ENCODE measurements around the gene RNF141. TPM values are rescaled to one million over a fixed set of nuclear protein-coding genes. Genes with fewer than 3 reads are reported as not detected.

RNF141 gene
- total and polyA plus RNA-seq, 7 donors = 5.0 to 42.2 (median 16.6) TPM

DNA sequence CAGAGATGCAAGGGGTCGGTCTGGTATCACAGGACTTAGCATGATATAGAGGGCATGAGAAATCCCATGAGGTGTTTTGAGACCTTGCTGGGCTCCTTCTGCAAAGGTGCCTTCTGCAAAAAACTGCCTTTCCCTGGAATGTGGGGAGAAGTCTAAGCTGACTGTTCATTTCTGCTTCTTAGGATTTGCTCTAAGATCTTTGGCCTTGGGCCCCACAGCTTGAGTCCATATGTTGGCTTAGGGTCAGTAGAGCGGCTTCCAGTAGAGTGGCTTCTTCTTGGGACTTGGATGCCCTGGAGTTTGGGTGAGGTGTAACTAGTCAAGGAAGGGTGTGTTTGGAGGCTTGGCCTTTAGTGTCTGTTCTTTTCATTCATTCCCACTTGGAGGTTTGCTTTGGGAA lies 48.9 kb downstream of the RNF141 start:
- no peak for ATAC-seq
- Histone ChIP-seq H3K36me3 (ENCODE audit: insufficient read depth in 1 of 2, low read depth in 1 of 2) (peaks cover 4 to 23% of the 10 kb centered on the region in 2 donors), H3K9me3 (no peaks in the 10 kb centered on the region), H3K4me1 (peaks cover 32% of the 10 kb centered on the region), H3K27ac (no peak overlapping the region), H3K4me3 (no peak overlapping the region), H3K27me3 (ENCODE audit: insufficient read depth in 3 of 3, low read length in 2 of 3) (no peaks in the 10 kb centered on the region)
- intact Hi-C loops (cut with DNase I) = loop anchor here in 1 of 2 donors (5.0 kb wide), 1 partner anchor 85 kb away; no protein-coding TSS in a partner anchor
- DNase-seq = no peak
- TF ChIP-seq, protein P1, sequence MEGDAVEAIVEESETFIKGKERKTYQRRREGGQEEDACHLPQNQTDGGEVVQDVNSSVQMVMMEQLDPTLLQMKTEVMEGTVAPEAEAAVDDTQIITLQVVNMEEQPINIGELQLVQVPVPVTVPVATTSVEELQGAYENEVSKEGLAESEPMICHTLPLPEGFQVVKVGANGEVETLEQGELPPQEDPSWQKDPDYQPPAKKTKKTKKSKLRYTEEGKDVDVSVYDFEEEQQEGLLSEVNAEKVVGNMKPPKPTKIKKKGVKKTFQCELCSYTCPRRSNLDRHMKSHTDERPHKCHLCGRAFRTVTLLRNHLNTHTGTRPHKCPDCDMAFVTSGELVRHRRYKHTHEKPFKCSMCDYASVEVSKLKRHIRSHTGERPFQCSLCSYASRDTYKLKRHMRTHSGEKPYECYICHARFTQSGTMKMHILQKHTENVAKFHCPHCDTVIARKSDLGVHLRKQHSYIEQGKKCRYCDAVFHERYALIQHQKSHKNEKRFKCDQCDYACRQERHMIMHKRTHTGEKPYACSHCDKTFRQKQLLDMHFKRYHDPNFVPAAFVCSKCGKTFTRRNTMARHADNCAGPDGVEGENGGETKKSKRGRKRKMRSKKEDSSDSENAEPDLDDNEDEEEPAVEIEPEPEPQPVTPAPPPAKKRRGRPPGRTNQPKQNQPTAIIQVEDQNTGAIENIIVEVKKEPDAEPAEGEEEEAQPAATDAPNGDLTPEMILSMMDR (IDR thresholded peaks at IDR 0.05) = no peak
- WGBS, 3 donors = 96 to 98% (median 97%) methylated on average over 2 of the region's 2 CpGs

GRCh38 chr11:10490398-10491241 lies 50.4 kb downstream of the RNF141 start:
- peaks cover 32% of the 10 kb centered on the region for H3K4me1 ChIP-seq
- DNase-seq = peak; percentile 84 to 93
- WGBS, 3 donors = 20 to 27% (median 21%) methylated on average over 13 of the region's 13 CpGs
- H3K27me3 ChIP-seq (ENCODE audit: insufficient read depth in 3 of 3, low read length in 2 of 3) = no peaks in the 10 kb centered on the region
- peaks cover 0 to 38% of the 10 kb centered on the region in 2 donors for H3K36me3 ChIP-seq (ENCODE audit: insufficient read depth in 1 of 2, low read depth in 1 of 2)
- ATAC-seq = peak; percentile 91 to 96 (median 94)
- H3K27ac ChIP-seq = peak overlapping the region; percentile 85
- TF ChIP-seq, protein P1 (IDR thresholded peaks at IDR 0.05) = no peak
- H3K9me3 ChIP-seq = no peaks in the 10 kb centered on the region
- peak overlapping the region; percentile 18 for H3K4me3 ChIP-seq
- intact Hi-C loops (cut with DNase I) = loop anchor here (2.0 to 5.0 kb wide), 2 partner anchors 36 to 83 kb away; partner anchors contain the start of gene AMPD3 (in 1 of the 2)

- Histone ChIP-seq H3K27ac (peak overlapping the region; percentile 85), H3K27me3 (ENCODE audit: insufficient read depth in 3 of 3, low read length in 2 of 3) (no peaks in the 10 kb centered on the region), H3K4me3 (no peak overlapping the region), H3K9me3 (no peaks in the 10 kb centered on the region), H3K36me3 (ENCODE audit: insufficient read depth in 1 of 2, low read depth in 1 of 2) (peaks cover 0 to 44% of the 10 kb centered on the region in 2 donors), H3K4me1 (peaks cover 32% of the 10 kb centered on the region)
- 71 to 86% (median 72%) methylated on average over 5 of the region's 5 CpGs for WGBS, 3 donors
- intact Hi-C loops (cut with DNase I) = loop anchor here (2.0 to 5.0 kb wide), 2 partner anchors 35 to 83 kb away; partner anchors contain the start of gene AMPD3 (in 1 of the 2)
- DNase-seq (no peak), ATAC-seq (peak; percentile 6 to 22 (median 14))
- TF ChIP-seq, protein P1 (IDR thresholded peaks at IDR 0.05) = no peak
Measured at GRCh38 chr11:10490032-10490397, 51.0 kb downstream of the RNF141 start.

GRCh38 chr11:10488934-10489691 lies 51.9 kb downstream of the RNF141 start:
- 96 to 97% (median 97%) methylated on average over 11 of the region's 11 CpGs for WGBS, 3 donors
- DNase-seq = no peak
- intact Hi-C loops (cut with DNase I) = loop anchor here in 1 of 2 donors (2.0 kb wide), 1 partner anchor 74 kb away; no protein-coding TSS in a partner anchor
- Histone ChIP-seq H3K9me3 (no peaks in the 10 kb centered on the region), H3K4me1 (peaks cover 32% of the 10 kb centered on the region), H3K4me3 (no peak overlapping the region), H3K36me3 (ENCODE audit: insufficient read depth in 1 of 2, low read depth in 1 of 2) (peaks cover 0 to 53% of the 10 kb centered on the region in 2 donors), H3K27ac (peak overlapping the region; percentile 85), H3K27me3 (ENCODE audit: insufficient read depth in 3 of 3, low read length in 2 of 3) (no peaks in the 10 kb centered on the region)
- TF ChIP-seq, protein P1 (IDR thresholded peaks at IDR 0.05) = no peak
- ATAC-seq = peak in 1 of 4 donors; percentile 12
